ENCODE results near the gene DNAH6.
A peak's percentile ranks its signal among the peaks of the same experiment; 100 is the strongest.
"Not testable (repeated sequence)": the region's sequence is repeated elsewhere in the genome, so short reads cannot be mapped to it uniquely, and the experiment has no call there.

The DNAH6 gene

DNA sequence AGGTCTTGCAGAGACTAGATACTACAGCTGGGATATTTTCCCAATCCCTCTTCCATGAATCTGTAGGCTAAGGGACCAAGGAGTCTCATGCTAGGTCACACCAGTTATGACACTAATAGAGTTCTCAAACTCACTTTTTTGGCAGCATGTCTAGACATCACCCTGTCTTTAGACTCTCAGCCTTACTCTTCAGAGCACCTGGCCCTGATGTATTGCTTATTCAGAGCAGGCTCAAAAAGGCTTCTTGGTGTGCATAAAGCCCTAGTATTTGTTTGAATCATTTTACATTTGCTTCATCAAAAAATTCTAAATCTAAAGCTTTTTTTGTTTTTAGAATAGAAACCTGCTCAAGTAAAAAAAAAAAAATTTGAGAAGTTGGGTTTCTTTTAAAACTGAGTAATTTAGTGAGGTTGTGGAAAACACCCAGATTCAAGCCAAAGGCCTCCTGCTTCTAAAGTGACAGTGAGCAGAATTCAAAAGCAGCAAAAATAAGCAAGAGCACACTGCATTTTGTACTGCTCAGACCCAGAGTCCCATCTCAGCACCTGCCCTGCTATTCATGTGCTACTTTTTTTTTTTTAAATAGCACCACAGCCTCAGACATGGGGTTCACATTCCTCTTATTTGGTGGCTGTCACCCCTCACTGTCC lies 18.0 kb upstream of the DNAH6 start:
- DNase-seq: no peak

DNA sequence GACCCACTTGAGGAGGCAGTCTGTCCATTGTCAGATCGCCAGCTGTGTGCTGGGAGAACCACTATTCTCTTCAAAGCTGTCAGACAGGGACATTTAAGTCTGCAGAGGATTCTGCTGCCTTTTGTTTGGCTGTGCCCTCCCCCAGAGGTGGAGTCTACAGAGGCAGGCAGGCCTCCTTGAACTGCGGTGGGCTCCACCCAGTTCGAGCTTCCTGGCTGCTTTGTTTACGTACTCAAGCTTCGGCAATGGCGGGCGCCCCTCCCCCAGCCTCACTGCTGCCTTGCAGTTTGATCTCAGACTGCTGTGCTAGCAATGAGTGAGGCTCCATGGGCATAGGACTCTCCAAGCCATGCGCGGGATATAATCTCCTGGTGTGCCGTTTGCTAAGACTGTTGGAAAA lies 5.3 kb upstream of the DNAH6 start:
- DNase-seq: not testable (repeated sequence)

DNA sequence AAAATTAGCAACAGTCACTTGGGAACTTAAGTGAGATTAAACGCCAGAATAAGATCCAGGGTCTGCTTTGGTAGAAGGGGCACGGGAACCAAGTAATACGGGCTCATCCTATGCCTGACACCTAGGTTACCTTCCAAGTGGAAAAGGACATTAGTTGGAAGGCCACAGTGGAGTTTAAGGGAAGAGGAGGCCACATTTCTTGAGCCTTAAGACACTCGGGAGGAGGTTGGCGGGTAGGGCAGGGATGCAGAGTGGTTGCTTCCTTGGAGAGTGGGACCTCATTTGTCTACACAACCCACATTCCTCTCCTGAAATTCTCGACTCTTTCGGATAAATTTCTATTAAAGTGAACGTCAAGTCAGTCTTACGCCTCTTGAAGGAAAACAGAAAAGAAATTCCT lies 510 bp upstream of the DNAH6 start:
- DNase-seq: no peak

DNA sequence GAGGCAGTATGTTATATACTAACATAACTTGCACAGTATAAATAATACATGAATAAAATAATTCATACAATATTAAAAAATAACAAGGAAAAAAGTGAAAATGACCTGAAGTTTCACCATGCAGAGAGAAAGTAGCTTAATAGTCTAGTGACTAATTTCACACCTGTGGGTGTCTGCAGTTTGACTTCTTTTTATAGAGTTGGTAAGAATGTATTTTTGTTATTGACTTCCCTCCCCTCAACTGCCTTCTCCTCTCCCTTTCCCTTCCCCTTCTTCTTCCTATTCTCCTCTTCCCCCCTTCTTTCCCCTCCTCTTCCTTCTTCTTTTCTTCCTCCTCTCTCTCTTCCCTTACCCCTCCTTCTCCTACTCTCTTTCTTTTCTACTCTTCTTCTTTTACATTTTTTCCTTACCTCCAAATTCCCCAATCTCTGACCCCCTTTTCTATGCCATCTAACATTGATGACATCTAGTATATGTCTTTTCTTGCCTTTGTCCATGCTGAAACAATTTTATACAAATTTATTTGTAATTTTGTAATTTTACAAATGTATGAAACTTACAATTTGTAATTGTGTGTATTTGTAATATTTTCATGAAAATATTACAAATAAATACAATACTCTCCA lies 3.1 kb downstream of the DNAH6 start:
- no peak for DNase-seq

DNA sequence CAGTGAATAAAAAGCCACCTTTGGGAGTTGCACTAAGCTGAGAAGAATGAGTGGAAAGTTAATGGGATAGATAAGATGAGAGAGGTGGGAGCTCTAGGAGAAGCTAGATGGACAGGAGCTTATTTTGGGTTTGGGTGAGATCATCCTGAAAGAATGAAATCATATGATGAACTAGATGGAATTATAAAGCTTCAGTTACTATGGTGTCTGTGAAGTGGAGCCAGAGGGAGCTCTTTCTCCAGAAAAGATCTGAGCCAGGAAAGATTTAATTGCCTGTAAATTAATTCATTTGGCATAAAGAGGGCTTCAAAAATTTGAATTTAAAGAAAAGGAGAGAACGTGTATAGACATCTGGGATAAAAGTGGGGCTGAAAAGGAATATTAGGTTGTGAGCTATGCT lies 10.3 kb downstream of the DNAH6 start:
- DNase-seq: no peak

DNA sequence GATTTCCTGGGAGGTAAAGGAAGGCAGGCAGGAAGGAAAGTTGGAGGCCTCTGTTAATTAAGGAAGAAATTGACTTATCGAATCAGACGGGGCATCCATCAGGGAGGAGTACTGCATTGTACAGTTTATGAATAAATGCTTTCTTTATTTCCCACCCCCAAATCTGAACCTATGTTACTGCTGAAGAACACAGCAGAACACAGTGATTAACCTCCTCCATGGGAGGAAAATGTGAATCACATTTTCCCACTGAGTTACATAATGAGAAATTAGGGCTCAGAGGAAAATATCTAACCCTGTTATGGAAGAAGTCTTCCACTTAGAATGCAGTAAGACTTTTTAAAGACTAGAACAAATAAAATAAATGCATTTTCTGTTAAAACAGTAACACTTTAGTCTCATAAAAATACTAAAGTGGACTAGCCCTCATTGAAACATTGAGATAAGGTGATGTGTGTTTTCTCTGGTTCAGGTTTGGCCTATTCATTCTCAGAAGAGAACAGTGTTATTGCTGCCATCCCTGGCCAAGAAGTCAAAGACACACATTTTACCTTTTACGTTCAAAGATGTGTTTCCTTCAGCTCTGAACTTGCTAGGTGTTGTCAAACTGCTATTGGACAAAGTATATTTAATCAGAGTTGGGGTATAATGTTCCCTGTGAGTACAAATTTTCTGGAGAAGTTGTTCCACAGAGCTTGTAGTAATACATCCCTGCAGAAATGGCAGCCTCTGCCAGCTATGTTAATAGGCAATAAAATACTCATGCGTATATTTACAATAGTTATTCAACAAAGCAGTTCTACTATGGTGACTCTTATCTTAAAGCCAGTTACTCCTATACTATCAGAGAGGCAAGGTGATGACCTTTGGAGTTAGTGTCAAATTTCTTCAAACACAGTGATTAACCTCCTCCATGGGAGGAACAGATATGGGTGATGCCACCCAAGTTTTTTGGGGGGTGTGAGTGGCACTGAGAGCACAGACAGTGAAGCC lies 11.1 kb downstream of the DNAH6 start:
- DNase-seq: no peak

DNA sequence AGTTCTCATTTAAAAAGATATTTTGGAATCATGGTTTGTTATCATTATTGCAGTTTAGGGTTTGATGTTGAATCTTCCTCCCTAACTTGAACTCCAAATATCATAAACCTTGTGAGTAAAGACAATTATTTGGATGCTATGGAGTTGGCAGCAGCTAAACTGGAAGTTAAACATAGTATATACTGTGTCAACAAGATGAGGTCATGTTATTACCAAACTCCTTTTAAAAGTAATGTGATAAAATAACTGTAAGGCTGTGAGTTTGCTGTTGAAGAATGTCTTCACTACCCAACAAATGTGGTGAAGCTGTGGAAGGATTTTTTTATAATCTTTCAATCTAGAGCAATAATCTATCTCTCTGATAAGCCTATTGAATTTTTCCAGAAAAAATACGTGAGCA lies 16.0 kb downstream of the DNAH6 start:
- DNase-seq: no peak

DNA sequence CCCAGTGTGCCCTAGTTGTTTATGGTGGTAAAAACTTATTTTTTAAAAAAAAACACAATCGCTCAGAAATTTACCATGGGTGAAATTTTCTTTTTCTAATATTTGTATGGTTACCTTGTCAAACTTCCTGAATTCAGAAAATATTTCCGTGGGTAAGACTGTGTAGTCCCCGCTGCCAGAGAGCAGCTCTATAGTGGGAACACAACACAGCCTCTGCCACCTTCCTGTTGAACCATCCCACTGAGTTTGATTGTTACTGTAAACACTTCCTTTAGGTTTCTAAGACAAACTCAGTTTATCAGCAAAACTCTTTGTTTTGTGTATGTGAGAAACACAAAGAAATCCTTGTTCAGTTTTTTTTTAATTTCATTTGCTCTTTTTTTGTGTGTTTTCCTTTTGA lies 17.9 kb downstream of the DNAH6 start:
- no peak for DNase-seq

DNA sequence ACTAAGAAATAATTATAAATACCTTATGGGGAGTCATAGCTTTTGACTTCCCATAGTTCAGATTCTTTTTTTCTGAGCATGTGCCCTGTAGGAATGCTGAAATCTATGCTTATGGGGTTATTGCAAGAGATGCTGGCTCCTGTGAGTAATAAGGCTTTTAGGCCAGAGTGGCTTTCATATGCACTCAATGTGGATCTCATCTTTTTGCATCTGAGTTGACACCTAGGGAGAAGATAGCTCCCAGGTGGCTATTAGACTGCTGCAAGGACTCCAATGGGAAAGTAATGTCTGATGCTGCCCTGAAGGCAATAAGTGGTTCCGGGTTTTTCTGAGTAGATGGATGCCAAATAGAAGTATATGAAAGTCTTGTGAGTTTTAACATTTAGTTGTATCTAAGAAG lies 21.0 kb downstream of the DNAH6 start:
- no peak for DNase-seq

DNA sequence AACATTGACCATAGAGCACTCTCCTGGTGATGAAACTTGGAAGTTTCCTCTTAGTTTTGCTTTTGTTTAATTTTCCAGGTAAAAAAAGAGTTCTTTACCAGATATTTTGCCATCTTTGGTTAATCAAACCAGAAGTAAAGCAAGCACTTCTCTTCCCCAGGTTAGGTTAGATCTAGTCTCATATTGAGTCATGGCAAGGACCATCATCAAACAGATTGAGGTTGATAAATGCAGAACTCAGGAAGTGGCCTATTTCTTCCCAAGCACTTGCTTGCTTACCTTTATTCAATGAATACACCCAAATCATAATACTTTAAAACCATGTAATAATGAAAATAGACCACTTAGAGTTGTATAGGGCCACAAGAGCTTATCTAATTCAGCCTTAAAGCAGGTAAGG lies 23.4 kb downstream of the DNAH6 start:
- DNase-seq: no peak

DNA sequence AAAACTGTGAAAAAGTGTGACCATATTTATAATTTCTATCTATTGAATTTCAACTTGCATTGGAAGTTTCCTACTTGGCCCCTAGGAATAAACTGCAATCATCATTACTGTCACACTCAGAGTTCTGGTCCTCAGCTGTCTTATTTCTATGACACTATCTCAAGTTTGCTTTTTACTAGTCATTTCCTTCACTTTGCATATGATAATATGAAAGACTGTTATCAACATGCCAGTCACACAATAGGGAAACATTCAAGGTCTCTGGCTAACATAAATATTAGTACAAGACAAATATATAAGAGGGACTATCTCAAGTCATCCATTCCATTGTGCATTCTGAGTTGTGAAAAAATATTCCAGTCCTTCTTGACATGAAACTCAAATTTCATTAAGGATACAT lies 28.7 kb downstream of the DNAH6 start:
- DNase-seq: no peak

DNA sequence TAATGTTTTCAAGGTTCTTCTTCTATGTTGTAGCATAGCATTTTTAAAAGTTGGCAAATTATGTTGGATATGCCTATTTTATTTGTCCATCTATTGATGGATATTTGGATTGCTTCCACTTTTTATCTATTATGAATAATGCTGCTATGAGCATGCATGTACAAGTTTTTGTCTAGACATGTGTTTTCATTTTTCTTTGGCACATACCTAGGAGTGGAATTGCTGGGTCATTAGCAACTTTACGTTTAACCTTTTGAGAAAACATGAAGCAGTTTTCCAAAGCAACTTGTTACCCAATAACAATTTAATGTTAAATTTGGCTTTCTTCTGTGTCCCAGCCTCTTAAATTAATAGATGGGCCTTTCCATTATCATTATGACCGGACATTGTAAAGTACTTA lies 30.3 kb downstream of the DNAH6 start:
- no peak for DNase-seq

DNA sequence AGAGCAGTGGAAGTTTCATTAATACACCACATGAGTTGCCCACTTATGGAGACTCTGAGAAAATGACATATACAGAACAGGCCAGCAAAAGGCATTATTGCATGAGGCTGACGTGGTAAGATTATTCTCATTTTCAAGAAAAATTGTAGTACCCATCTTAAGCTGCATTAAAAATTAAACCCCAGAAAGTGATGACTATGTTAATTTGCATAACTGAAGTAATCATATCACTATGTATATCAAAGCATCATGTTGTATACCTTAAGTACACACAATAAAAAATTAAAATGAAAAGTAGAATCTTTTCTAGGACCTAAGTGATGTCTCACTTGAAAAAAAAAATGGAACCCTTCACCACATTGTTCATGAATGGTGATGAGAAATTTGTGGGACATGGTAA lies 32.0 kb downstream of the DNAH6 start:
- DNase-seq: no peak

DNA sequence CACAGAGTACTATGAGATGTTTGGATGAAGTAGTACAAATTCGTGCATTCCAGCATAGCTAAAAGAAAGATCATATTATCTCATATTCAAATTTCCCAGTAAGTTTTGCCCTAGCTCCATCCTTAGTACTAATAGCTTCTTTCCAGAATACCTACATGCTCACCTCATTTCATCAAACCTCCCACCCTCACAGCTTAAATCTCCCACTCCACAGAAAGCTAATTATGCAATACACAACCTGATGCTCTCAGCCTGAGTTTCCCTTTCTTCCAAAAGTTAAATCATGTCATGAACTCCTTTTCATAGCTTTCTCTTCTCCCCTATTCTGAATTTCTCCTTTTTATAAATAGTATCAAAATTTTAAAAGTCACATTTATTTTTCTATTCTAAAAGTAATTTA lies 34.6 kb downstream of the DNAH6 start:
- no peak for DNase-seq

DNA sequence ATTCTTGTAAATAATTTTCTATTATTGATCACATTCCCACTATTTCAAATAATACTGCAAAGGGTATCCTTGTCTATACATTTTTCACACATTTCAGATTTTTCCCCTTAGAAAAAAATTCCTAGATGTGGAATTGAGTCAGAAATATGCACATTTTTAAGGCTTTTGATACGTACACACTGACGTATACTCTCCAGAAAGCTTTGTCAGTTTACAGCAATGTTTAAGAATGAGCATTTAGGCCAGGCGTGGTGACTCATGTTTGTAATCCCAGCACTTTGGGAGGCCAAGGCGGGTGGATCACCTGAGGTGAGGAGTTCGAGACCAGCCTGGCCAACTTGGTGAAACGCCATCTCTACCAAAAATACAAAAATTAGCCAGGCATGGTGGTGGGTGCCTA lies 35.2 kb downstream of the DNAH6 start:
- not testable (repeated sequence) for DNase-seq

DNA sequence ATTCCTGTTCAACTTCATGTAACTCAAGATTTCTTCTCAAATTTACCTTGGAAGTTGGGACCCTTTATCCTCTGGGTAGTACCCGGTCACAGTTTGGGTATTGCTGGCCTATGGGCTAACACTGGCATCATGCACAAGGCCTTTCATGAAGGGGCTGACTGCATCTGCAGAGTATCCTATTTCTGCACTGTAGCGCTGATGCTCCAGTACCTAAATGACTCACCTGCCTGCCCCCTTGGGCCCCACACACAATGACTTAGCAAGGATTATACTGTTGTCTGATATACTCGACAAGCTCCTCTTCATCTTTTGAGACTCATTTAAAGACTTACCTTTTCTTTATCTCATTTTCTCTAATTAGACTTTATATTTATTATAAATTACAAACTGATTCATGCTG lies 39.9 kb downstream of the DNAH6 start:
- DNase-seq: no peak

DNA sequence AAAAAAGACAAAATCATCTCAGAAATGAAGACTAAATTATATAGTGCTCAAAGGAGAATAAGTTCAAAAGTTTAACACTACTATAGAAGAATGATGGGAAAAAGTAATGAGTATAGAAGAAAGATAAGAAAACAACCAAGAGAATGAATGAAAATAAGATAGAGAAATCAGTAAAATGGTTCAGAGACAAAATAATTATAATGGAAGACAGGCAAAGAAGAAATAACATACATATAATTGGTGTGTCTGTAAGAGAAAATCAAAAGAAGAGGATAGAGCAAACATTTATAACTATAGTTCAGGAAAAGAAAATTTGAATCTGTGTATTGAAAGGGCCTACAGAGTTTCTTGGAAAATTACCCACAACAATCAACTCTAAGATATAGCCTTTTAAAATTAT lies 43.5 kb downstream of the DNAH6 start:
- DNase-seq: no peak

DNA sequence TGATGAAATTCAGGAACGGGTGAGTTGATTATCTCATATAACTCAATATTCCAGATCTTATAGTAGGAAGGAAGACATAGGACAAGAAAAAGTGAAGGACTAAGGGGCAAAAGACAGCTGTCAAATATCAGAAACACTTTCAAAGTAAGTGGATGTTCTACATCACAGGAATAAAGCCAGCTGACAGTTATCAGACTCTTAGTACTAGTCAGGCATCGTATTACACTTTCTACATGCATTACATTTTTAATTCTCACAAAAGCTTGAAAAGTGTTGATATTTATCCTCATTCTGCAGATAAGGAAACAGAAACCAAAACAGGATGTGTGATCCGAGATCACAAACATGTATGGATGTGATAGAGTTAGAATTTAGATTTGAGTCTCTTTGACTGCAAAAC lies 63.4 kb downstream of the DNAH6 start:
- no peak for DNase-seq

DNA sequence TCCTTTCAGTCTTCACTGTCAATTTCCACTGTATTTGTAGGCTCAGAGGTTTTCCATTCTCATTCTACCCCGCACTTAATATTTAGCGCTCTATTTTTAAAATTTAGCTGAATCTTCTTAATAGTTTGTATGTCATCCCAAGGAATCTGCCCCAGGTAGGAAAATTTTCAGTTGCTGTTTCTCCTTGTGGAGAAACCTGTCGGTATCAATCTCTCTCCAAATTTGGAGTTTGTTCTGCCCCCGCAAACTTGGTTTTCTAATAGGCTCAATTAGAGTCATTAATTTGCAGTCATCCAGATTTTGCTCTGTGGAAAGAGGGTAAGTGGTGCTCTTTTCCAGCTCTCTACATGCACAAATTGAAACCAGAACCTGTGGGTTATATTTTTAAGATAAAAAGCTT lies 87.6 kb downstream of the DNAH6 start:
- no peak for DNase-seq

DNA sequence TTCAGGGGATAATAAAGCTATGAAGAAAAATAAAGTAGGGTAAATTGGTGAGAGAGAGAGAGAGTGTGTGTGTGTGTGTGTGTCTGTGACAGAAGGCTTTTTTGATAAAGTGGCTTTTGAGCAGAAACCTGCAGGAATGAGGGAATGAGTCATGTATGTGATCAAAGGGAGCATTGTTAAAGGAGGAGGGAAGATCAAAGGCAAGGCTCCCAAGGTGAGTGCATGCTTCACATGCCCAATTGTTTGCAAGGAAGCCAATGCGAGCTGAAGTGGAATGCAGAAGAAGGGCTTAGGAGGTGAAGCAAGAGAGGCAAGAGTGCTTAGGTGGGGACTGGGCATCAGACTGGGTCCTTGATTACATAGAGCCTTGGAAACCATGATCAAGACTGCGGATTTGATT lies 96.8 kb downstream of the DNAH6 start:
- no peak for DNase-seq

DNA sequence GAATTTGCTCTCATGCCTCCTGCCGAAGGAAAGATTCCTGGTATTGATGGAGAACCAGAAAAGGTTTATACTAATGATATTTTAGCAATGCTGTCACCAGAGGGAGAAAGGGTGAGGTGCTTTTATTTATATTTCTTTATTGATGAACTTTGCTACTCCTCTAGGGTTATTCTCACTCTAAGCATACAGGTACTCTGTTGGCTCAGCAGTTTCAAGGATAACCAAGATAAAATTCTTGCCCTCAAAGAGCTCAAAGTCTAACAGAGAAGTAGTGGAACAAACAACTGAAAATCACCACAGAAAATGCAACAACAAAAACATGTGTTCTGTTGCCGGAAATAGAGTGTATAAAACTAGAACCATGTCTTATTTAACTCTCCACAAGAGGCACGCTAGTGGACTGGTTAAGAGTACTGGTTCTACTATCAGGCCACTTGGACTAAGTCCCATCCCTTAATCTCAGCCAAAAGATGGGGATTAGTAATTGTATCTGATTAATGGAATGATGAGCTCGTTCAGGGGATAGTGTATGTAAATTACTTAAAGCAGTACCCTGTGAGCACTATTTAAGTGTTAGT lies 103.6 kb downstream of the DNAH6 start:
- DNase-seq: no peak

DNA sequence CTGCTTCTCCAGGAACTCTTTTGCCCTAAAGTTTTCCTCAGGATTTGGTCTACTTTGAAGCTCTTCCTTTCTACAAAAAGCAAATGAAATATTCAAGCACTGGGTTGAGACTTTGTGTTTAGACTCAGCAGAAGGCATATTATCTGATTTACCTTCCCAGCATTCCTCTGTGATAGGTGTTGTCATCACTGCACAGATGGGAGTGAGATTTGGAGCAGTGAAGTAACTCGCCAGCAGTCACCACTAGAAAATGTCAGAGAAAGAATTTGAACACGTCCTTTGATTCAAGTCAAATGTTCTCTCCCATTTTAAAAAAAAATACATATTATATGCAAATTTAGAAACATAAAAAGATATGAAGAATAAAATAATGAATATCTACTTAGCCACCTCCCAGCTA lies 112.2 kb downstream of the DNAH6 start:
- no peak for DNase-seq

DNA sequence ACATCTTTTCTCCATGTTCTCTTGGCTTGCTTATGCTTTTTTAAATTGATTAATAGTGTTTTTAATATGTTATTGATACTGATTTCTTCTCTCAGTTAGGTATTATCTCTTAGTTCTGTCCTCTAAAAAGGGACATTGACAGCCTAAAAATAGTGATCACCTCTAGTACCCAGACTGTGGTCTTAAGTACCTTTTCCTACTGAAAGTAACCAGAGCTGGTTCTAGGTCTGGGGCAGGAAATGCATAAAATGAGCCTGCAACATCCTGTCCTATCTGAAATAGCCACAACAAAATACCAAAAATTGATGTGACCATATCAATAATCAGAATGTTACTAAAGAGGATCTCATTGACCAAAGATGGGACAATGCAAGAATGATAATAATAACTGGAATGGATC lies 113.3 kb downstream of the DNAH6 start:
- no peak for DNase-seq

DNA sequence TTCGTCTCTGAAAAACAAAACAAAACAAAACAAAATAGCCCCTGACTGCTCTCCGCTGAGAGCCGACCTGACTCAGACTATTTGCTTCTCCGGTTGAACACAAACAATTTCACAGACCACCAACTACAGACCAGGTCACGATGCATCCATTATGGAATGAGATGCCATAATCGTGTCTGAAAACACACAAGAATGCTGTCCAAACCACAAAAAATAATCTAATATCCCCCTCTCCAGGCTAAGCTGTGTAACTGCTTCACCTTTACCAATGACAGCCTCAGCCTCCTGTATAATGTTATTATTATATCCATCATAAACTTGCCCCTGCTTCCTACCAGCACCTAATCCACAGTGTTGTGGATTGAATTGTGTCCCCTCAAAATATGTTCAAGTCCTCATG lies 114.7 kb downstream of the DNAH6 start:
- DNase-seq: peak in 1 of 2 experiments; percentile 37
